IMR-90 (cell line): Measurements from ENCODE around the gene PCED1B. TPM values are rescaled to one million over a fixed set of nuclear protein-coding genes. Genes with fewer than 3 reads are reported as not detected.

Source experiments
- ATAC-seq: fragments of 200-7000 bp; cut with Tn5 transposase; 2 replicates; pipeline ENCODE4 v1.9.1; 2020; ENCODE audit warnings: low read depth, mild to moderate bottlenecking, moderate library complexity
- BruUV-seq: library from RNA; stranded (reverse); fragments of 400-500 nt; replicated peaks from 2 replicates; lab custom pipeline; 2021; lab: Mats Ljungman, UMichigan
- CTCF ChIA-PET: fragments of 300-600 bp; formaldehyde crosslinking; extraction: SDS; loops from one replicate; lab custom pipeline; 2021; ENCODE audit warnings: antibody characterized with exemption; lab: Yijun Ruan, JAX
- POLR2A ChIA-PET: fragments of 300-600 bp; sonication (Branson Sonifier 250); formaldehyde crosslinking; loops from one replicate; lab custom pipeline; 2022; ENCODE audit warnings: antibody characterized with exemption; ENCODE audit not compliant: unreplicated experiment; lab: Charles Lee
- DNase-seq: peaks from one replicate; pipeline ENCODE4 v3.0.0; 2013
- H2AFZ ChIP-seq: replicated peaks from 2 replicates; pipeline ENCODE3; 2013; ENCODE audit warnings: low read length, mild to moderate bottlenecking; ENCODE audit not compliant: poor library complexity
- H2AK5ac ChIP-seq: 2 replicates; pipeline ENCODE4 v1.6.1; 2013; ENCODE audit warnings: low read depth, low read length, inconsistent platforms
- H2AK9ac ChIP-seq: replicated peaks from 2 replicates; pipeline ENCODE3; 2013; ENCODE audit warnings: mild to moderate bottlenecking, low read depth, low read length, moderate library complexity; ENCODE audit not compliant: poor library complexity
- H2BK120ac ChIP-seq: 2 replicates; pipeline ENCODE4 v1.6.1; 2013; ENCODE audit warnings: low read depth, low read length, inconsistent platforms
- H2BK15ac ChIP-seq: 3 replicates; pipeline ENCODE4 v1.6.1; 2013; ENCODE audit warnings: low read depth, low read length, inconsistent platforms
- H2BK20ac ChIP-seq: 2 replicates; pipeline ENCODE4 v1.6.1; 2013; ENCODE audit warnings: low read depth, mild to moderate bottlenecking, inconsistent platforms, low read length, moderate library complexity
- H2BK5ac ChIP-seq: 2 replicates; pipeline ENCODE4 v1.6.1; 2013; ENCODE audit warnings: mild to moderate bottlenecking, low read depth, low read length, inconsistent platforms; ENCODE audit not compliant: poor library complexity, severe bottlenecking
- H3K14ac ChIP-seq: replicated peaks from 2 replicates; pipeline ENCODE4 v1.6.1; 2013; ENCODE audit warnings: low read depth, low read length, inconsistent platforms
- H3K18ac ChIP-seq: 2 replicates; pipeline ENCODE4 v1.6.1; 2013; ENCODE audit warnings: low read depth, low read length, control low read depth
- H3K23ac ChIP-seq: 2 replicates; pipeline ENCODE4 v1.6.1; 2013; ENCODE audit warnings: low read depth, low read length, inconsistent platforms
- H3K27ac ChIP-seq: 2 replicates; pipeline ENCODE4 v1.5.1; 2013; ENCODE audit warnings: mild to moderate bottlenecking, control low read depth, low read length; ENCODE audit not compliant: insufficient read depth
- H3K27me3 ChIP-seq: 2 replicates; pipeline ENCODE4 v1.6.1; 2013; ENCODE audit warnings: low read length; ENCODE audit not compliant: control insufficient read depth, insufficient read depth
- H3K36me3 ChIP-seq: 2 replicates; pipeline ENCODE4 v1.6.1; 2013; ENCODE audit warnings: low read length, mixed read lengths; ENCODE audit not compliant: control insufficient read depth, insufficient read depth
- H3K4ac ChIP-seq: 2 replicates; pipeline ENCODE4 v1.6.1; 2013; ENCODE audit warnings: low read depth, low read length, inconsistent platforms
- H3K4me1 ChIP-seq: 2 replicates; pipeline ENCODE4 v1.6.1; 2013; ENCODE audit warnings: low read length, mixed read lengths; ENCODE audit not compliant: control insufficient read depth, insufficient read depth
- H3K4me2 ChIP-seq: 2 replicates; pipeline ENCODE4 v1.6.1; 2013; ENCODE audit warnings: low read depth, mild to moderate bottlenecking, control low read depth, low read length, moderate library complexity
- H3K4me3 ChIP-seq: 2 replicates; pipeline ENCODE4 v1.5.1; 2013; ENCODE audit warnings: low read depth, mild to moderate bottlenecking, control low read depth, low read length, moderate library complexity; ENCODE audit not compliant: insufficient read depth
- H3K56ac ChIP-seq: 2 replicates; pipeline ENCODE4 v1.6.1; 2013; ENCODE audit warnings: low read length, inconsistent platforms; ENCODE audit not compliant: insufficient read depth; ENCODE audit errors: extremely low read depth
- H3K79me1 ChIP-seq, 2 experiments: 2 replicates each; pipeline ENCODE4 v1.6.1; 2013; ENCODE audit warnings: low read length in 2 of 2, inconsistent platforms in 1 of 2, low read depth in 1 of 2
- H3K9ac ChIP-seq: 2 replicates; pipeline ENCODE4 v1.6.1; 2013; ENCODE audit warnings: low read depth, low read length, control low read depth
- H3K9me1 ChIP-seq: 2 replicates; pipeline ENCODE4 v1.6.1; 2013; ENCODE audit warnings: low read length, inconsistent platforms; ENCODE audit not compliant: insufficient read depth
- H3K9me3 ChIP-seq: 2 replicates; pipeline ENCODE4 v1.6.1; 2013; ENCODE audit warnings: low read length; ENCODE audit not compliant: control insufficient read depth, insufficient read depth
- H4K20me1 ChIP-seq: 2 replicates; pipeline ENCODE4 v1.6.1; 2013; ENCODE audit warnings: low read length, inconsistent platforms; ENCODE audit not compliant: insufficient read depth
- H4K5ac ChIP-seq: 2 replicates; pipeline ENCODE4 v1.6.1; 2013; ENCODE audit warnings: mild to moderate bottlenecking, low read depth, low read length, control low read depth
- H4K8ac ChIP-seq, 2 experiments: 2 replicates each; pipeline ENCODE4 v1.6.1; 2013; ENCODE audit warnings: low read depth in 2 of 2, low read length in 2 of 2, control low read depth in 1 of 2, inconsistent platforms in 1 of 2
- H4K91ac ChIP-seq: 2 replicates; pipeline ENCODE4 v1.6.1; 2013; ENCODE audit warnings: low read depth, low read length, inconsistent platforms; ENCODE audit not compliant: insufficient read depth
- BHLHE40 ChIP-seq: fragments of 150-350 bp; IDR thresholded peaks from 2 replicates; pipeline ENCODE4 v1.6.1; 2016; ENCODE audit warnings: mild to moderate bottlenecking, low read depth, low read length
- CHD1 ChIP-seq: IDR thresholded peaks from 2 replicates; pipeline ENCODE4 v1.6.1; 2012; ENCODE audit warnings: low read depth, low read length, improper control_type of control experiment
- FOS ChIP-seq: fragments of 150-350 bp; IDR thresholded peaks from 2 replicates; pipeline ENCODE4 v1.6.1; 2016; ENCODE audit warnings: low read depth, low read length
- MAFK ChIP-seq: IDR thresholded peaks from 2 replicates; pipeline ENCODE4 v1.6.1; 2012; ENCODE audit warnings: low read depth, low read length, improper control_type of control experiment
- MAZ ChIP-seq: IDR thresholded peaks from 2 replicates; pipeline ENCODE4 v1.6.1; 2012; ENCODE audit warnings: low read depth, mild to moderate bottlenecking, low read length, improper control_type of control experiment, moderate library complexity, borderline replicate concordance
- MXI1 ChIP-seq: IDR thresholded peaks from 2 replicates; pipeline ENCODE4 v1.6.1; 2012; ENCODE audit warnings: low read depth, mild to moderate bottlenecking, low read length, moderate library complexity, borderline replicate concordance
- NFE2L2 ChIP-seq: fragments of 150-350 bp; IDR thresholded peaks from 2 replicates; pipeline ENCODE4 v1.6.1; 2016; ENCODE audit warnings: low read depth, mild to moderate bottlenecking, low read length
- POLR2A ChIP-seq: IDR thresholded peaks from 2 replicates; pipeline ENCODE4 v1.6.1; 2012; ENCODE audit warnings: mild to moderate bottlenecking, low read depth, low read length
- RAD21 ChIP-seq: IDR thresholded peaks from 2 replicates; pipeline ENCODE4 v1.6.1; 2012; ENCODE audit warnings: low read length, improper control_type of control experiment
- RCOR1 ChIP-seq: IDR thresholded peaks from 2 replicates; pipeline ENCODE4 v1.6.1; 2012; ENCODE audit warnings: mild to moderate bottlenecking, low read length, improper control_type of control experiment; ENCODE audit not compliant: insufficient replicate concordance
- RFX5 ChIP-seq: IDR thresholded peaks from 2 replicates; pipeline ENCODE4 v1.8.0; 2012; ENCODE audit warnings: low read depth, mild to moderate bottlenecking, low read length, moderate library complexity
- SMC3 ChIP-seq: fragments of 150-350 bp; IDR thresholded peaks from 2 replicates; pipeline ENCODE4 v1.6.1; 2016; ENCODE audit warnings: low read depth, mild to moderate bottlenecking, antibody characterized with exemption, low read length, moderate library complexity
- WGBS, 2 experiments: methylation state at CpG; one replicate each; pipeline versions ENCODE4 v1.1.5 to v1.1.7; 2013; ENCODE audit warnings: missing lambda C conversion rate in 2 of 2; ENCODE audit not compliant: insufficient read length in 1 of 2; ENCODE audit errors: extremely low coverage in 2 of 2; 5-methylcytosine and 5-hydroxymethylcytosine counted together
- dilution Hi-C: fragments of 300-500 bp; cut with HindIII; formaldehyde crosslinking; loops from one replicate; pipeline ENCODE4 v1.14.3; 2018; ENCODE audit warnings: low sequenced_read_pairs; ENCODE audit not compliant: unreplicated experiment
- in situ Hi-C: fragments of 300-500 bp; cut with MboI; formaldehyde crosslinking; loops from 3 replicates; pipeline ENCODE4 v1.14.3; 2019; ENCODE audit warnings: low sequenced_read_pairs, inconsistent platforms, mixed read lengths
- intact Hi-C: fragments of 100-400 bp; cut with micrococcal nuclease; formaldehyde crosslinking; loops from 2 replicates; pipeline ENCODE4 v1.10.0; 2022
- polyA plus RNA-seq, 3 experiments: library from polyadenylated mRNA; depleted of rRNA; stranded (reverse); fragments of >200 nt; gene quantifications; 2 replicates each; pipeline ENCODE4 v1.2.3, GENCODE V29; 2012; ENCODE audit warnings: low replicate concordance in 1 of 3
- total RNA-seq: library from RNA; depleted of rRNA; stranded (reverse); fragments of >200 nt; gene quantifications from 2 replicates; pipeline ENCODE4 v1.2.3, GENCODE V29; 2012
- TF ChIP-seq, protein P1 (sequence below): conservative IDR thresholded peaks from 2 replicates; pipeline ENCODE4 v1.5.1; 2012; ENCODE audit warnings: mild to moderate bottlenecking, low read depth, low read length, improper control_type of control experiment
- TF ChIP-seq, protein P2 (sequence below): fragments of 150-350 bp; IDR thresholded peaks from 2 replicates; pipeline ENCODE4 v1.6.1; 2016; ENCODE audit warnings: low read depth, mild to moderate bottlenecking, low read length, moderate library complexity, borderline replicate concordance
- TF ChIP-seq, protein P3 (sequence below): fragments of 150-350 bp; IDR thresholded peaks from 2 replicates; pipeline ENCODE4 v1.6.1; 2017; ENCODE audit warnings: mild to moderate bottlenecking, antibody characterized with exemption, low read length, low read depth

The PCED1B gene
- total and polyA plus RNA-seq, 2 of the 4 experiments (the other 2 are of a cell fraction): 0.36 to 2.6 TPM

DNA sequence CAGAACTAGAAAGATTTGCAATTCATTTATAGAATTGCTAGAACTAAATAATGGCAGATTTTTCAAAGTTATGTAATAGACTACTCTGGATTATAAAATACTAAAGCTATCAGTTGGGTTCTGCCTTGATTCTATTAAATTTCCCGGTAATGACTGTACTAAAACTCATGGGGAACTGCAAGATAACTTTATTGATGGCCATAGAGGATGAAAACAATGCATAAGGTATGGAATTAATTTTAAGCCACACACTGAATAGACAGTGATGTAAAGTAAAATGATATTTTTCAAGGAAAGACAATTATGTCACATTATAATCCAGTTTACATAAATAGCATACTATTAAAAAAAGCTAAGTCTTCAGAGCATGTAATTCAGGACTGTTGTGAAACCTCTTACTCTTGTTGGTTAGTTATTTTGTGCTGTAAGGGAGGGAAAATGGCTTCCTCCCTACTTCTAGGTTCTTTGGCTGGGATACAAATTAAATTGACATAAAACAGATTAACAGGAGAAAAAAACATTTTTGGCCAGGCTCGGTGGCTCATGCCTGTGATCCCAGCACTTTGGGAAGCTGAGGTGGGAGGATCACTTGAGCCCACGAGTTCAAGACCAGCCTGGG, 134.7 kb downstream of the PCED1B start:
- no peak overlapping the region for H2BK120ac ChIP-seq
- DNase-seq (no peak), ATAC-seq (no peak)
- no peaks in the 10 kb centered on the region for H3K36me3 ChIP-seq
- H3K4me1 ChIP-seq: no peaks in the 10 kb centered on the region
- H3K27ac ChIP-seq: no peak overlapping the region
- H2AFZ ChIP-seq: no peak overlapping the region
- no peak overlapping the region for H3K9ac ChIP-seq
- CTCF ChIA-PET: no interaction called here
- BruUV-seq: no TSS peak
- dilution Hi-C loops (no loop called here), in situ Hi-C loops (no loop called here), intact Hi-C loops (no loop called here)
- H3K4me3 ChIP-seq: no peak overlapping the region
- no peak overlapping the region for H2AK9ac ChIP-seq
- no peaks in the 10 kb centered on the region for H3K9me3 ChIP-seq
- no peak overlapping the region for H3K23ac ChIP-seq
- POLR2A ChIA-PET: no interaction called here
- H3K56ac ChIP-seq: no peak overlapping the region
- no peak overlapping the region for H3K4me2 ChIP-seq
- H4K91ac ChIP-seq: no peak overlapping the region
- no peak overlapping the region for H2BK5ac ChIP-seq
- peaks cover 7% of the 10 kb centered on the region; the same call in 1 of the 2 replicates for H3K9me1 ChIP-seq
- no peak overlapping the region for H4K8ac ChIP-seq
- H2BK20ac ChIP-seq: no peak overlapping the region
- no peaks in the 10 kb centered on the region for H4K20me1 ChIP-seq
- no peak overlapping the region for H4K5ac ChIP-seq
- H3K14ac ChIP-seq: no peak overlapping the region
- H3K4ac ChIP-seq: no peak overlapping the region
- no CpG with 5 or more reads among the region's 3 CpGs for WGBS, 2 experiments
- TF ChIP-seq RFX5 (no peak), BHLHE40 (no peak), RAD21 (no peak), MAFK (no peak), POLR2A (no peak), RCOR1 (no peak), FOS (no peak), MAZ (no peak), MXI1 (no peak), SMC3 (no peak), CHD1 (no peak), NFE2L2 (no peak)
- TF ChIP-seq, protein P1, sequence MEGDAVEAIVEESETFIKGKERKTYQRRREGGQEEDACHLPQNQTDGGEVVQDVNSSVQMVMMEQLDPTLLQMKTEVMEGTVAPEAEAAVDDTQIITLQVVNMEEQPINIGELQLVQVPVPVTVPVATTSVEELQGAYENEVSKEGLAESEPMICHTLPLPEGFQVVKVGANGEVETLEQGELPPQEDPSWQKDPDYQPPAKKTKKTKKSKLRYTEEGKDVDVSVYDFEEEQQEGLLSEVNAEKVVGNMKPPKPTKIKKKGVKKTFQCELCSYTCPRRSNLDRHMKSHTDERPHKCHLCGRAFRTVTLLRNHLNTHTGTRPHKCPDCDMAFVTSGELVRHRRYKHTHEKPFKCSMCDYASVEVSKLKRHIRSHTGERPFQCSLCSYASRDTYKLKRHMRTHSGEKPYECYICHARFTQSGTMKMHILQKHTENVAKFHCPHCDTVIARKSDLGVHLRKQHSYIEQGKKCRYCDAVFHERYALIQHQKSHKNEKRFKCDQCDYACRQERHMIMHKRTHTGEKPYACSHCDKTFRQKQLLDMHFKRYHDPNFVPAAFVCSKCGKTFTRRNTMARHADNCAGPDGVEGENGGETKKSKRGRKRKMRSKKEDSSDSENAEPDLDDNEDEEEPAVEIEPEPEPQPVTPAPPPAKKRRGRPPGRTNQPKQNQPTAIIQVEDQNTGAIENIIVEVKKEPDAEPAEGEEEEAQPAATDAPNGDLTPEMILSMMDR: no peak
- TF ChIP-seq, protein P2, sequence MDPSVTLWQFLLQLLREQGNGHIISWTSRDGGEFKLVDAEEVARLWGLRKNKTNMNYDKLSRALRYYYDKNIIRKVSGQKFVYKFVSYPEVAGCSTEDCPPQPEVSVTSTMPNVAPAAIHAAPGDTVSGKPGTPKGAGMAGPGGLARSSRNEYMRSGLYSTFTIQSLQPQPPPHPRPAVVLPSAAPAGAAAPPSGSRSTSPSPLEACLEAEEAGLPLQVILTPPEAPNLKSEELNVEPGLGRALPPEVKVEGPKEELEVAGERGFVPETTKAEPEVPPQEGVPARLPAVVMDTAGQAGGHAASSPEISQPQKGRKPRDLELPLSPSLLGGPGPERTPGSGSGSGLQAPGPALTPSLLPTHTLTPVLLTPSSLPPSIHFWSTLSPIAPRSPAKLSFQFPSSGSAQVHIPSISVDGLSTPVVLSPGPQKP: no peak
- TF ChIP-seq, protein P3, sequence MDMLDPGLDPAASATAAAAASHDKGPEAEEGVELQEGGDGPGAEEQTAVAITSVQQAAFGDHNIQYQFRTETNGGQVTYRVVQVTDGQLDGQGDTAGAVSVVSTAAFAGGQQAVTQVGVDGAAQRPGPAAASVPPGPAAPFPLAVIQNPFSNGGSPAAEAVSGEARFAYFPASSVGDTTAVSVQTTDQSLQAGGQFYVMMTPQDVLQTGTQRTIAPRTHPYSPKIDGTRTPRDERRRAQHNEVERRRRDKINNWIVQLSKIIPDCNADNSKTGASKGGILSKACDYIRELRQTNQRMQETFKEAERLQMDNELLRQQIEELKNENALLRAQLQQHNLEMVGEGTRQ: no peak
- H3K27me3 ChIP-seq: no peaks in the 10 kb centered on the region
- no peak overlapping the region for H2AK5ac ChIP-seq
- H2BK15ac ChIP-seq: no peak overlapping the region
- no peaks in the 10 kb centered on the region; a peak in 1 of 4 replicates for H3K79me1 ChIP-seq
- H3K18ac ChIP-seq: no peak overlapping the region
